ENCODE measurements around the gene CASQ2.

Gene CASQ2

DNA sequence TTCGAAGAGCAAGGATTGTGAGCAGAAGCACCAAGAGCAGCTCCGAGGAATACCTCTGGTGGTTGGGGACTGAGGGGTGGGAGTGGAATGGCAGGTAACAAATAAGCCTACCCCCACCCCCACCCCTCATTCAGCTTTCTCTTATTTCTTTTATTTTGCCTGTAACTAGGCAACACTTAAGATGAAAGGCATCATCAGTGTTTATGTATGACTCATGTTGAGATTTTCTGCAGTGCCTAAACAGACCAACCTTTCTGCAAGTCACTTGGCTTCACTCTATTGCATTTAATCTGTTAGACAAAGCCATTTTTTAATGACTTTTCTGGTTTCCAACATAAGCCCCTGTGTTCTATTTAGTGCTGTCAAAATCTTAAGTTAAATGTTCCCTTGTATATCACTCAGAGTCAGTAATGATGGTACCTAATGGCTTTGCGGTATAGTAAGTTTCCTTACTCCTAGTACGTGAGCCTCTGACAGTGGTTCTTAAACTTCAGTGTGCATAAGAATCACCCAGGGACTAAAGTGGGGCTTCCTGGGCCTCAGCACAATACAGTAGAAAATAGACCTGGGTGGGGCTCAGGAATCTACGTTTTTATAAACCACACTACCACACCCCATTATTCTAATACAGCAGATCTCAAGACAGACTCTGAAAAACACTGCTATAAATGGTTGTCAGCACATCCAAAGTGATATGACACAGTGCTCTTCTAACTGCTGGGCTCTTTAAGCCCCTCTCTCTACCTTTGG, 19.9 kb downstream of the CASQ2 start:
- in situ Hi-C loops (cut with MboI; ENCODE audit: low pct_unique_long_range_greater_than_20kb, low sequenced_read_pairs) = no loop called here

DNA sequence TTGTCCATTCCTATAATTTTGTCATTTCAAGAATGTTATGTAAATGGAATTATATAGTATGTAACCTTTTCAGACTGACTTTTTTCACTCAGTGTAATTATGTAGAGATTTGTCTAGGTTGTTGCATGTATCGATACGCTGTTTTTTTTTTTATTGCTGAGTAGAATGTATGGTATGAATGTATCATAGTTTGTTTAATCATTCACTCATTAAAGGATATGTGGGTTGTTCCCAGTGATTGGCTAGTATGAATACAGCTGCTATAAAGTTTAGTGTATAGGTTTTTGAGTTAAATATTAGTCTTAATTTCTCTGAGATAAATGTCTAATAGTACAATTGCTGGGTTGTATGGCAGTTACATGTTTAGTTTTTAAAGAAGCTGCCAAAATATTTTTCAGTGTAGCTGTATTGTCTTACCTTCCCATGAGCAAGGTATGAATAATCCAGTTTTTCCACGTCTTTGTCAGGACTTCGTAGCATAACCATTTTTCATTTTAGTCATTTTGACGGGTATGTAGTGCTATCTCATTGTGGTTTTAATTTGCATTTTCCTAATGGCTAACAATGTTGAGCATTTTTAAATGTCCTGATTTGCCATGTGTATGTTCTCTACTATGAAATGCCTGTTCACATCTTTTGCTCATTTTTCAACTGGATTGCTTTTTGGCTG, 22.4 kb downstream of the CASQ2 start:
- in situ Hi-C loops (cut with MboI; ENCODE audit: low pct_unique_long_range_greater_than_20kb, low sequenced_read_pairs) = no loop called here
- DNase-seq = no peak

More for the DNA sequence above, 19.9 kb downstream of the CASQ2 start:
- no peak for DNase-seq

DNA sequence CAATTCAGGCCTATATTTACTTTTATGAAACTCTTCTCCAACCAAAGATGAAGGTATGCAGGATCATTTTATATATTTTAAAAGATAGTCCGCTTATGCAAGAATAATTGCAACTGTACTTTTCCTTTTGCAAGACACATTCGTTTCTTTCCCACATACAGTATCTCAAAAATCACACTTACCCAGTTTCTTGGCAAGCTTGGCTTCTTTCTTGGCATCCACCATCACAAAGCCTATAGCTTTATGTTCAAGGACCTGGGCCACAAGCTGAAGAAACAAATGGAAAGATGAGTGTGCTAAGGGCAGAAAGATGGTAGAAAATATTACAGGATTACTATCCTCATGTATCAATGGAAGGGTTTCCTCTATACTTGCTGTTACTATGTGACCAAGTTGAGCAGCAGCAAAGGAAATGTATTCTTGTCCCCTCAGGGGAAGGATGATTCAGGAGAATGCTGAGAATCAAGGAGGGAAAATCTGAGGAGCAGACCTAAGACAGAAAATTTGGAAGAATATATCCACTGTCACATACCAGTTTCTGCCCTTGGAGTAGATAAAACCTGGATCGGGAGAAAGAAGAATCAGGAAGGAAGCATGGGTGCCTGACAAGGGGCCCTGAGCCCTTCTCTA, 23.8 kb downstream of the CASQ2 start:
- in situ Hi-C loops (cut with MboI; ENCODE audit: low pct_unique_long_range_greater_than_20kb, low sequenced_read_pairs) = no loop called here
- no peak for DNase-seq

DNA sequence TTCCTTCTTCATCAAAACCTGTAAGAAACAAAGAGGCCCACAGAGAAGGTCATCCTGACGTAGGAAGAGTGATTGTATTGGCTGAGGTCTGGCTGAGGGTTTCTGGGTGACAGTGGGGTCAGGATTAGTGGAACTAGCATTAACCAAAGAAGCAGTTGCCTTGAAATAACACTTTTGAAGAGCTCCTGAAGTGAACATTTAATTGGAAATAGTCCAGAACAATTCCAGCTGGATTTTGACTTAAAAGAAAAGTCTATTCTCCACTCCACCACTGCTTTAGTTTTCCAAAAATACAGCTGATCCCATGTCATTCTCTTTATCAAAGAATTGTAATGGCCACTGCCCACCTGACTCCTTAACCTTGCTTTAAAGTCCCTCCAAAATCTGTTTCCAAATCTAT, 27.7 kb downstream of the CASQ2 start:
- DNase-seq = no peak
- in situ Hi-C loops (cut with MboI; ENCODE audit: low pct_unique_long_range_greater_than_20kb, low sequenced_read_pairs) = no loop called here

DNA sequence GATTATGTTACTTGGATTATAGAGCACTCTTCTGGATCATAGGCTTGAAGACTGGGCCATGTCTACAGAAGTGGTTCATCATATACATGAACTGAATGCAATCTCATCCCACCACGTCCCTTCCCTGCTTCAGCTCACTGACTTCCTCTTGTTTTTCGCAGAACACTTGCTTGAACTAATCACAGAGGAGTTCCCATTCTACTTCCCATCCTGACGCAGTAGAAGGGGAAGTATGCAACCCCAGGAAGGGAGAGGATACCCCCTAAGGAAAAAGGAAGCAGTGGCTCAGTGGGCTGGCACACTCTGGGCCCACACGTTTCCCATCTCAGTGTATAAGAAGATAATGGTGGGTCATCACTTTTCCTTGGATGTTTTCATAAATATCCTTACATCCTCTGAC, 36.2 kb downstream of the CASQ2 start:
- in situ Hi-C loops (cut with MboI; ENCODE audit: low pct_unique_long_range_greater_than_20kb, low sequenced_read_pairs) = no loop called here
- DNase-seq = peak; percentile 51

DNA sequence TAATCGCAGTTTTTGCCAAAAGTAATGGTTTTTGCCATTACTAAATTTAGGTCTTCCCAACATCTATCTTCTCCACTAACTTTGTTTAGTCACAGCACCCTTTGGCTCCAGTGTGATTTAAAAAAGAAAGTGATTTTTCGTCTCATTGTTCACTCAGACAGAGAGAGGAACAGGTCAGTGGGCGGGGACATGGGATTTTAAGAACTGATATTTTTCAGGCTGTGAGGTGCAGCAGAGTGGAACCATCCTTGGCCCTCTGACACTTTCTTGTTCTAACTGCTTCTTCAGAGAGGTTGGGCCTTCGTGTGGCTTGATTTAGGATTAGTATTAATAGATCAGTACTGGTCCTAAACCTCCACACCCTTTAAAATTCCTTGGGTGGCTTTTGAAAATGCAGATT, 38.8 kb downstream of the CASQ2 start:
- DNase-seq = peak; percentile 38
- in situ Hi-C loops (cut with MboI; ENCODE audit: low pct_unique_long_range_greater_than_20kb, low sequenced_read_pairs) = no loop called here

DNA sequence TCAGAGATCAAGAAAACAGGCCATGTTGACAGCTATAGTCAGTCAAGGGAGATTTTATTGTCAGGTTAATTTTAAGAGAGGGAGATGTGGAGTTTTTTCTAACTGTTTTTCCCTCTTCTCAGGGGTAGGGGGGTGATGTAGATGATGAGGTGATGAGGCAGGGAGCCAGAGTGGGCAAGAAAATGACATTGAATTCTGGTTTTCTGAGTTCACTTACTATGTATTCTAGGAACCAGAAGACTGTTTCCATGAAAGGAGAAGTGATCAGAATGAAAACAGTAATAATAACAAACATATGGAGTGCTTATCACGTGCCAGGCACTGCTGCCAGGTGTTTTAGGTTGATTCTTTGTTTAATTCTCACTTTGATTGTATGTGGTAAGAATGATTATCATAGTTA, 40.2 kb downstream of the CASQ2 start:
- in situ Hi-C loops (cut with MboI; ENCODE audit: low pct_unique_long_range_greater_than_20kb, low sequenced_read_pairs) = no loop called here
- peak; percentile 50 for DNase-seq

DNA sequence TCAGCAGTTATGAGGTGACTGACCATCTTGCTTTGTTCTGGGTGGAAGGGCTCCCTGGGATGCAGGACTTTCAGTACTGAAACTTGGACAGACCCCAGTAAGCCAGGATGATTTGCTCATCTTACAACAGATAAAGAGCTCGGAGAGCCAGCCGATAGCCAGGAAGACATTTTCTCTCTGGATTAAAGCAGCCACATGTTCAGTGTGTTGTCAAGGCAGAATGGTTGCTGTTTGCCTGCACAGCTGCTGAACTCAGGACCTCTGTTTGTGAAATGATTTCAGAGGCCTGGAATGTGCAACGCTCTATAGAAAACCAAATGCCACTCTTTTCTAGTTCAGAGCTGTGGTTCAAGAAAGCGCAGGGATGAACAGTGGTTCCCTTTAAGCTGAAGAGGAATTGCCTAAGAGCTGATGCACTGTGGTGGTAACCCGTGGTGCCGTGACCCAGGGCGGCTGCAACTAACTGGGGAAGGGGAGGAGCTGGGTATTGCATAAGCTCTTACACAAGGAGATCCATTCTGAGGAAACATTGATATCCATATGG, 40.7 kb downstream of the CASQ2 start:
- DNase-seq = peak; percentile 85
- in situ Hi-C loops (cut with MboI; ENCODE audit: low pct_unique_long_range_greater_than_20kb, low sequenced_read_pairs) = no loop called here

DNA sequence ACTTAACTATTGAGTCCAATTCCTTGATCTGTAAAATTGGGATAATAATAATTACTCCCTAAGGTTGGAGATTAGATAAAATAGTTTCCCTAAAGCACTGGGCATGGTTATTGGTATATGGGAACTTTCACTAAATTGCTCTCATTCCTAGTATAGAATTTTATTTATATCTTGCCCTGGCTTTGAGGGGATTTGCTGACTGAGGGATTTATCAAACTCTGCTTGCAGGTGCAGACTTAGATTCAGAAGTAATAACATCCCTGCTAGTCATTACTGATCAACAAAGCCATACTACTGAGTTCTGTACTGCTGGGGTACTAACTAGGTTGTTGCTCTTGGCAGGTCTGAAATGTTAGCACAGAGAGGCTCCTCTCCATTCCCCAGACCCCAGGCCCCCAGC, 41.9 kb downstream of the CASQ2 start:
- in situ Hi-C loops (cut with MboI; ENCODE audit: low pct_unique_long_range_greater_than_20kb, low sequenced_read_pairs) = no loop called here
- DNase-seq = no peak

DNA sequence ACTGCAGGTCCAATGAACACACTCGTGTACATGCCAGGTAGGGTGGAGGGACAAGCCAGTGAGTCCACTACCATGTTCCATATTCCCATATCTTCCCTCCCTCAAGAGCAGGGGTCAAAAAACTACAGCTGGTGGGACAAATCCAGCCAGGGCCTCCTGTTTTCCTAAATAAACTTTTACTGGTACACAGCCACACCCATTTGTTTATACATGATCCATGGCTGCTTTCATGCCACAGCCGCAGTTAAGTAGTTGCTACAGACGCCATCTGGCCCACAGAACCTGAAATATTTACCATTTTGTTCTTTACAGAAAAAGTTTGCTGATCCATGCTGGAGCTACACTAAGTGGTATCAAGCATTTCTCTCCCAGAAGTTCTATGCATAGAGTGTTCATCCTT, 42.4 kb downstream of the CASQ2 start:
- in situ Hi-C loops (cut with MboI; ENCODE audit: low pct_unique_long_range_greater_than_20kb, low sequenced_read_pairs) = no loop called here
- no peak for DNase-seq

DNA sequence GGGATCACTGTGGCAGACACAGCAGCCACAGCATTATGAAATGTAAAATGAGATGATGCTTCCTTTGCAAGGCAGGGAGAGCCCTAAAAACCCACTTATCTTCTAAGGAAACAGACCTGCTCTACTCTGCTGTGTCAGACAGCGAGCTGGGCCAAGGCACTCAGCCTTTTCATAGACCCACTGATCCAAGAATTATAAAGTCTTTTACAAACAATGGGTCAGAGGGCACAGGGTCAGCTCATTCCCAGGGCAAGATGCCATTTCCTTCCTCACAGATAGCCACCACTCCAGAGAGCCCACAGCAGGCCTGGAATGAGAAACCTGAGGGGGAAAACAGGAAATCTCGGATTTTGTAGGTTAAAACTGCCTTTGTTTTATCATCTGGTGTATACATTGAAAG, 42.9 kb downstream of the CASQ2 start:
- in situ Hi-C loops (cut with MboI; ENCODE audit: low pct_unique_long_range_greater_than_20kb, low sequenced_read_pairs) = no loop called here
- no peak for DNase-seq

DNA sequence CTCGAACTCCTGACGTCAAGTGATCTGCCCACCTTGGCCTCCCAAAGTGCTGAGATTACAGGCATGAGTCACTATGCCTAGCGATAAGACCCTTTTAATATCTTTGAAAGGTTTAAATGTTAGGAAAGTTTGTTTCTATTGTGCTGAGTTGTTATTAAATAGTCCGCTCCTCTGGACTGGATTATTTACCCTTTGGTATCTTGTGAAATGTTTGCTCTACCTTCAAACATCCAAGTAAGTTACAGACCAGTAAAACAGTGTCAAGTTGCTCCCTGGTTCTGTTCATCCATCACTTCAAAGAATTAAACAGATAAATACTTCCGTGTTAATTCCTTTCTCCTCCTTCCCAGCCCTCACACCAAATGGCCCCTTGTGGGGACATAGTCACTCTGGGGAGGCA, 44.8 kb downstream of the CASQ2 start:
- DNase-seq = no peak
- in situ Hi-C loops (cut with MboI; ENCODE audit: low pct_unique_long_range_greater_than_20kb, low sequenced_read_pairs) = no loop called here

DNA sequence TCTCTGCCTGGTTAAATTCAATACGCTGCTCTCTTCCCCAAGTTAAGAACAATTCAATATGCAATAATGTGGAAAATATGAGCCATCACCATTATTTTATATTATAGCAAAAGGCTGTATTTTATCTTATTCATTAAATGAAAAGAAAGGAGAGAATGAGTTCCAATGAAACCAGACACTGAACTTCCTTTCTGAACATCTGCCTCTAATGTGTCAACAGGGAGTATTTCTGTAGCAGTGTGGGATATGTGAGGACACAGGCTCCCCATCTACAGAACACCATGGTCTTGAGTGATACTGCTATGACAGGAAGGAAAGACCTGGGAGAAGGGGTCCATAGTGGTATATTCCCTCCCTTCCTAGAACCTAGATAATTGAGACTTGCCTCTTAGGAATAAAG, 46.3 kb downstream of the CASQ2 start:
- DNase-seq = no peak
- in situ Hi-C loops (cut with MboI; ENCODE audit: low pct_unique_long_range_greater_than_20kb, low sequenced_read_pairs) = no loop called here

DNA sequence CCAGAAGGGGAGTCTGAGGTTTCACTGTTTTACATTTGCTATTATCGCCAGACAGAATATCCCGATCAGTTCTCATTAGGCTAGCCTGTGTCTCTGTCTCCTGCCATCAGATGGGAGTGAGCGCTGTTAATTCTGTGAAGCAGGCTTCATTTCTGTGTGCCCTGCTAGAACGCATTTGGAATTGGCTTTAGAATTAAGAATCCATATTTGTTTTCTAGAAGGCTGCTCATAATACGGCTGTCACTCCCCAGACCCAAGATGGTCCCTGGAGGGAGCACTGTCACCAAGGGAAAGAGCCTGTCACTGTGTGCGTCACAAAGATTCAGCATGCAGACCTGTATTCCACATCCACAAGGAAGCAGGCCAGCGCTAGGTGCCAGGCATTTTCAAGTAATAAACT, 49.2 kb downstream of the CASQ2 start:
- in situ Hi-C loops (cut with MboI; ENCODE audit: low pct_unique_long_range_greater_than_20kb, low sequenced_read_pairs) = loop anchor here (10.0 kb wide), 1 partner anchor 46 kb away; the partner anchor contains the start of gene CASQ2
- DNase-seq = no peak

DNA sequence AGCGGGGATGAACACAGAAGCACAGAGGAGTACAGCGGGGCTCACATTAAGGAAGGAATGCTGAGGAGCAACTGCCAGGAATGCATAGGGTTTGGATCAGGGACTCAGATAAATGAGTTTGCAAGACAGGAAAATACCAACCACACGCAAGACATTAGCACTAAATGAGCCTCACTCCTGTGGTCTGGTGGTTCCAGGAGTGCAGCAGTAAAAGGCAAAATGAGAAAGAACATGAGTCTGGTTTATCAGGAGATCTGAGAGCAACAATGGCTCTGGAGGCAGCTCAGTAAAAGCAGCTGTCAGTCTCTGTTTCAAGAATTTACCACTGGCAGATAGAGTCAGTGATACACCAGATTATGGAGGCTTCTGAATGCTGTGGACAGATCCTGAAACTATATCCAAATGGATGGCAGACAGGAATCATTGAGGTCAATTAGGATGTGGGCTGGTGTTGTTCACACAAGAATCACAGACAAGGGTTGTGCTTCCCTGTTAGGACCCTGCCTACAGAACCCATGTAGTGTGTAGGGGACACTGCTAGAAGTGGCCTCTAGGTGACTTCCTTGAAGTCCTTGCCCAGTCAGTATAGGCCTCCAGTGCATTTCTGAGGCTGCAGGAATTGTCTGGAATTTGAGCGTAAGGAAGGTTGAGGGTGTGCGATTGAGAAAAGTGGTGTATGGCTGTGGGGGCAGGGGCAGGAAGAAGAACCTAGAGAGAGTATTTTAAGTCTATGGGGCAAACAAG, 50.3 kb downstream of the CASQ2 start:
- in situ Hi-C loops (cut with MboI; ENCODE audit: low pct_unique_long_range_greater_than_20kb, low sequenced_read_pairs) = loop anchor here (10.0 kb wide), 1 partner anchor 47 kb away; the partner anchor contains the start of gene CASQ2
- DNase-seq = no peak

DNA sequence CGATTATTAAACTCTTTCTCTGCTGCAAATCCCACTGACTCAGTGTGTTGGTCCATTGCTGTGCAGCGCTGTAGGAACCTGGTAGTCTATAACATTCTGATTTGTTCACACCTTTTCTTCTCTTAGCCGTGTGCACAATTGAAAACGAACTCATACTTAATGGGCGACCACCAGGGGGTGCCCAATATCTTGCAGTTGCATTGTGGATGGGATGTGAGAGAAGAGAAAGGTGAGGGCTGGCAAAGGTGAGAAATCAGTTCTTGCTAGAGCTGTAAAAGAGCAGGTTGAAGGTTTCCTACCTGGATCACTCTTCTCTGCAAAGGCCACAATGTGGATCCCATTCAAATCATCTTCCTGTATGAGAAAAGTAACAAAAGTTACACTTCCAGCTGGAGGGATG, 51.0 kb downstream of the CASQ2 start:
- peak; percentile 56 for DNase-seq
- in situ Hi-C loops (cut with MboI; ENCODE audit: low pct_unique_long_range_greater_than_20kb, low sequenced_read_pairs) = loop anchor here (10.0 kb wide), 1 partner anchor 47 kb away; the partner anchor contains the start of gene CASQ2

DNA sequence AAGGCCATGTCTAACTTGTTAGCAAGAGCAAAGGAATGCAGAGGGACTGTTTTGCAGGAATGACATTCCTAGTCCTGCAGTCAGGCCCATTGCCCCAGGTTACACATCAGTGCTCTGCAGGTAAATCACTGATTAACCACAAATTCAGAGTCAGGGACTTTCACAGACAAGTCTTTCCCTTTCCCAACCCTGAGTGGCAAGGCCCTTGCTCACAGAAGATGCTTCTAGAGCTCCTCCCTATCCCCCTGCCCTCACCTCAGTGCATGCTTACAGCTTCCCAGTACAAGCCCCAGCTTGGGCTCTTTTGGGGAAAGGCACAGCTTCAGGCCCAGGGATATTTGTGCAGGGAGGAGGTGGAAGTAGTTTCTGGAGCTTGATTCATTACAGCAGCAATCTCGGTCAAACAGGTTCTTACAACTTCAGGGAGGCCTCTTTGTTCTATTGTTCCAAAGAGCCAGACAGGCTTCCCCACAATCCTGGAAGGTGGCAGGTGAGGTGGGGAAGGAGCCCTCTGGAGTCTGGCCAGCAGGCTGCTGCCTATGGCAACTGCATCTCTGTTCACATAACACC, 53.9 kb downstream of the CASQ2 start:
- in situ Hi-C loops (cut with MboI; ENCODE audit: low pct_unique_long_range_greater_than_20kb, low sequenced_read_pairs) = loop anchor here (10.0 kb wide), 1 partner anchor 50 kb away; the partner anchor contains the start of gene CASQ2
- no peak for DNase-seq

DNA sequence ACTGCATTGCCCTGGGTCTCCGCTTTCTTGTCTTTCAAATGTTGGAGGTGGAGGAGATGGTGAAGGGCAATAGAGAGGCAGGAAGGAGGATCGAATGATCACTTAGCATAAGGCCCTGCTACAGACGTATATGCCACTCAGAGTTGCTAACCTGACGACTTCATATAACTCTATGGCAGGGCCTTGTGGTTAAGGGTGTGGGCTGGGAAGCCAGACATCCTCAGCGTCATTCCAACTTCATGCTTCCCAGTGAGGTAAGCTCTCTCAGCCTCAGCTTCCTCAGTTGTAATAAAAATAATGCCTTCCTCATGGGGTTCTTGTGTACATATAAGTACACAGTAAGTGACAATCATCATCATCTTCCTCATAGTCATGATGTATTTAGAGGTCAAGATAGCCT, 54.6 kb downstream of the CASQ2 start:
- in situ Hi-C loops (cut with MboI; ENCODE audit: low pct_unique_long_range_greater_than_20kb, low sequenced_read_pairs) = loop anchor here (10.0 kb wide), 1 partner anchor 51 kb away; the partner anchor contains the start of gene CASQ2
- DNase-seq = no peak
